Hepatocyte (in vitro differentiated cells): ENCODE results near the gene LHX1. TPM values are rescaled to one million over a fixed set of nuclear protein-coding genes. Genes with fewer than 3 reads are reported as not detected.

Experiments
- DNase-seq: peaks from one replicate; pipeline ENCODE4 v3.0.0-alpha.2; 2016; ENCODE audit warnings: low spot score
- H2AFZ ChIP-seq: fragments of 200-600 bp; sonication (generic); 2 replicates; pipeline ENCODE4 v1.6.0; 2016; ENCODE audit warnings: antibody characterized with exemption, mild to moderate bottlenecking
- H3K27ac ChIP-seq: fragments of 200-600 bp; sonication (generic); 2 replicates; pipeline ENCODE4 v1.5.1; 2016; ENCODE audit warnings: mild to moderate bottlenecking
- H3K27me3 ChIP-seq: fragments of 200-600 bp; sonication (generic); 2 replicates; pipeline ENCODE4 v1.6.1; 2016
- H3K36me3 ChIP-seq: fragments of 200-600 bp; sonication (generic); replicated peaks from 2 replicates; pipeline ENCODE4 v1.5.1; 2016; ENCODE audit warnings: low read depth; ENCODE audit not compliant: insufficient read depth
- H3K4me1 ChIP-seq: fragments of 200-600 bp; sonication (generic); 2 replicates; pipeline ENCODE4 v1.5.1; 2016; ENCODE audit warnings: mild to moderate bottlenecking, moderate library complexity; ENCODE audit not compliant: insufficient read depth
- H3K4me2 ChIP-seq: fragments of 200-600 bp; sonication (generic); 2 replicates; pipeline ENCODE4 v1.6.0; 2016
- H3K4me3 ChIP-seq: fragments of 200-600 bp; sonication (generic); 2 replicates; pipeline ENCODE4 v1.5.1; 2016; ENCODE audit warnings: mild to moderate bottlenecking
- H3K79me2 ChIP-seq: fragments of 200-600 bp; sonication (generic); 2 replicates; pipeline ENCODE4 v1.6.0; 2017; ENCODE audit warnings: mild to moderate bottlenecking
- H3K9me2 ChIP-seq: fragments of 200-600 bp; sonication (generic); replicated peaks from 2 replicates; pipeline ENCODE4 v1.6.0; 2017; ENCODE audit warnings: mild to moderate bottlenecking; ENCODE audit not compliant: insufficient read depth
- H3K9me3 ChIP-seq: fragments of 200-600 bp; sonication (generic); 2 replicates; pipeline ENCODE4 v1.5.1; 2016; ENCODE audit warnings: low read depth, mild to moderate bottlenecking
- H4K20me1 ChIP-seq: fragments of 200-600 bp; sonication (generic); 2 replicates; pipeline ENCODE4 v1.6.0; 2016; ENCODE audit warnings: mild to moderate bottlenecking; ENCODE audit not compliant: insufficient read depth, poor library complexity, severe bottlenecking
- EZH2 ChIP-seq: fragments of 200-600 bp; sonication (generic); IDR thresholded peaks from 2 replicates; pipeline ENCODE4 v1.6.1; 2016; ENCODE audit warnings: antibody characterized with exemption, mild to moderate bottlenecking, borderline replicate concordance
- EZH2phosphoT487 ChIP-seq: fragments of 200-600 bp; sonication (generic); IDR thresholded peaks from one replicate; pipeline ENCODE4 v1.6.1; 2018; ENCODE audit warnings: antibody characterized with exemption, mild to moderate bottlenecking, low read depth, moderate library complexity; ENCODE audit not compliant: unreplicated experiment, severe bottlenecking
- WGBS: methylation state at CpG from one replicate; pipeline ENCODE4 v1.1.6; 2016; ENCODE audit warnings: low lambda C conversion rate; ENCODE audit errors: missing lambda C conversion rate; 5-methylcytosine and 5-hydroxymethylcytosine counted together
- polyA plus RNA-seq: library from polyadenylated mRNA; unstranded; fragments of >200 nt; fragmentation: Nextera tagmentation; extraction: Ambion mirVana; gene quantifications from 2 replicates; pipeline ENCODE4 v1.2.1, GENCODE V29; 2016
- total RNA-seq: library from RNA; depleted of rRNA; stranded (reverse); fragments of >200 nt; gene quantifications from 2 replicates; pipeline ENCODE4 v1.2.3, GENCODE V29; 2014
- TF ChIP-seq, protein P1 (sequence below): fragments of 200-600 bp; sonication (generic); IDR thresholded peaks from 2 replicates; pipeline ENCODE4 v1.5.1; 2016; ENCODE audit warnings: antibody characterized with exemption, mild to moderate bottlenecking; ENCODE audit not compliant: poor library complexity

Gene LHX1
- total and polyA plus RNA-seq, 2 experiments from 2014 or later: 0.35 TPM; not detected in 1

DNA sequence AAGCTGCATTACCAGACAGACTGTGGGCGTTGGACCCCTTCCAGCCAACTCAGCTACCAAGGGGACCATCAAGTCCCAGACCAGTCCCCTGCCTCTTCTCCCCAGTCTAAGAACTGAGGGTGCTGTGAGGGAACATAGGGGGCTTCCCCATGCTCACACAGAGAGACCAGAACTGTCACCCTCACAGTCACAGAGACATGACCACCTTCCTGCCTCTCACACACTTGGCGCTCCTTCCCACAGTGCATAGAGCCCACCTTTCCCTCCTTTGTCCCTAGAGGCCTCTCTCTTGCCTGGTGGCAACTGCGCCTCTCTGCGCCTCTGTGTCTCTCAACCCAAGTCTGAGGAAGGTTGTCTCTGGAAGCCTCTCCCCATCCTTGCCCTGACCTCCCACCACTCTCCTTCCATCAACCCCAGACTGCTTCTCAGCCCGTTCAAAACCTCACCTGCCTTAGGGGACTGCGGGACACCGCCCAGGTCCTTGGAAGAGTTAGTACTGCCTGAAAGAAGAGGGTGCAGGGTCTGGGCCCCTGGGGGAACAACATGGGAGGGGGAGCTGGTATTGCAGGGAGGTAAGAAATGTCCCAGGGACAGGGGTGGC is 6.1 kb upstream of the LHX1 start:
- Histone ChIP-seq H3K4me3 (no peak overlapping the region), H3K4me2 (no peak overlapping the region), H3K27ac (no peak overlapping the region), H3K4me1 (peaks cover 29% of the 10 kb centered on the region), H3K9me2 (no peaks in the 10 kb centered on the region), H3K9me3 (no peaks in the 10 kb centered on the region), H2AFZ (no peak overlapping the region), H4K20me1 (peaks cover 6% of the 10 kb centered on the region), H3K79me2 (no peaks in the 10 kb centered on the region), H3K36me3 (no peaks in the 10 kb centered on the region), H3K27me3 (peaks cover 93% of the 10 kb centered on the region)
- TF ChIP-seq, protein P1, sequence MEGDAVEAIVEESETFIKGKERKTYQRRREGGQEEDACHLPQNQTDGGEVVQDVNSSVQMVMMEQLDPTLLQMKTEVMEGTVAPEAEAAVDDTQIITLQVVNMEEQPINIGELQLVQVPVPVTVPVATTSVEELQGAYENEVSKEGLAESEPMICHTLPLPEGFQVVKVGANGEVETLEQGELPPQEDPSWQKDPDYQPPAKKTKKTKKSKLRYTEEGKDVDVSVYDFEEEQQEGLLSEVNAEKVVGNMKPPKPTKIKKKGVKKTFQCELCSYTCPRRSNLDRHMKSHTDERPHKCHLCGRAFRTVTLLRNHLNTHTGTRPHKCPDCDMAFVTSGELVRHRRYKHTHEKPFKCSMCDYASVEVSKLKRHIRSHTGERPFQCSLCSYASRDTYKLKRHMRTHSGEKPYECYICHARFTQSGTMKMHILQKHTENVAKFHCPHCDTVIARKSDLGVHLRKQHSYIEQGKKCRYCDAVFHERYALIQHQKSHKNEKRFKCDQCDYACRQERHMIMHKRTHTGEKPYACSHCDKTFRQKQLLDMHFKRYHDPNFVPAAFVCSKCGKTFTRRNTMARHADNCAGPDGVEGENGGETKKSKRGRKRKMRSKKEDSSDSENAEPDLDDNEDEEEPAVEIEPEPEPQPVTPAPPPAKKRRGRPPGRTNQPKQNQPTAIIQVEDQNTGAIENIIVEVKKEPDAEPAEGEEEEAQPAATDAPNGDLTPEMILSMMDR: no peak
- no peak for TF ChIP-seq EZH2phosphoT487
- no peak for TF ChIP-seq EZH2
- WGBS: 47% methylated on average over 7 of the region's 7 CpGs
- DNase-seq: no peak

DNA sequence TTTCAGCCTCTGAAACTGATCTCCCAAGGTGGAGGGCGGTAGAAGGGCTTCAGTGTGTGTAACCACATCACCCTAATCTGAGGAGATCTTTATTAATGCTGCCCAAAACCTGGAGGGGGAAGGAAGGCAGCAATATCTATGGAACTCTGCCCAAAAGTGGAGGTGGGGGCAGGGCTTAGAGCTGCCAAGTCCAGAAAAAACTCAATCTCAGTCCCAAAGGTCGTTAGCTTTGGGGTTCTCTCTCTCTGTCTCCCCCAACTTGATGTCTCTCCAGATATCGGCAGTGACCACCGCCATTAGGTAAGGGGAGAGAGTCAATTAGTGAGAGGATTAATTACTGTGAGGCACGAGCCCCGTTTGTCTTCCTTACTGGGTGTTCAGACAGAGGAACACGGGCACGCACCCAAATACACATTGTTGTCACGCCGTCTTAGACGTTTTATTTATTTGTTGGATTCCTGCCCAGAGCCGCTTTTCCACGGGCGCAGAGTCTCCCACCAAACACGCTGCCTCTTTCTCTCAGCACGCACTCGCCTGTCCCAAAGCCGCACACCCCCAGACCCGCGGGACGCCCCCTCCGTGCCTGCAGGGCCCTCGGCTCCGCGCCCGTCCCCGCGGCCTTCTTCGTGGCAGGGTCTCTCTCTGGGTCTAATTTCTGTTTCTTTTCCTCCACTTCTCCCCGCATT is 5.4 kb upstream of the LHX1 start:
- Histone ChIP-seq H3K9me2 (no peaks in the 10 kb centered on the region), H3K4me3 (no peak overlapping the region), H3K79me2 (no peaks in the 10 kb centered on the region), H4K20me1 (peaks cover 6% of the 10 kb centered on the region), H2AFZ (no peak overlapping the region), H3K9me3 (no peaks in the 10 kb centered on the region), H3K36me3 (no peaks in the 10 kb centered on the region), H3K4me1 (peaks cover 34% of the 10 kb centered on the region), H3K4me2 (peak overlapping the region; percentile 72), H3K27me3 (peaks cover 98% of the 10 kb centered on the region), H3K27ac (no peak overlapping the region)
- no peak for DNase-seq
- TF ChIP-seq EZH2: peak; percentile 63
- peak; percentile 71 for TF ChIP-seq EZH2phosphoT487
- TF ChIP-seq, protein P1: no peak
- 21% methylated on average over 29 of the region's 30 CpGs for WGBS

DNA sequence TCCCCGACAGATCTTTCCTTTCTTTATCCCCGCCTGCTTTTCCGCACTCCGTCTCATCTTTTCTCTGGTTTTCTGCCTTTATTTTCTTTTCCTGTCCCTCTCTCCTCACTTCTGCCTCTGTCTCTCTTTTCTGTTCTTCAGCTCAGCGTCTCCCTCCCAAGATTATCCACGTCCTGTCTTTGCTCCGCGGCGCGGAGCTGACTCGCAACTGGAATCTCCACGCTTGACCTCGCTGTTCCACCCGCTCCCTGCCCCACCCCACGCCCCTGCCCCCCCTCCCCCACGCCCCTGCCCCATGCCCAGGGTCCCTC is 4.9 kb upstream of the LHX1 start:
- Histone ChIP-seq H3K4me3 (no peak overlapping the region), H3K9me2 (no peaks in the 10 kb centered on the region), H3K9me3 (no peaks in the 10 kb centered on the region), H2AFZ (no peak overlapping the region), H3K4me2 (peak overlapping the region; percentile 72), H3K36me3 (no peaks in the 10 kb centered on the region), H3K27ac (no peak overlapping the region), H3K79me2 (no peaks in the 10 kb centered on the region), H3K4me1 (peaks cover 38% of the 10 kb centered on the region), H3K27me3 (peaks cover 98% of the 10 kb centered on the region), H4K20me1 (peaks cover 6% of the 10 kb centered on the region)
- WGBS: 13% methylated on average over 11 of the region's 16 CpGs
- no peak for DNase-seq
- TF ChIP-seq EZH2 (no peak), EZH2phosphoT487 (peak; percentile 9)
- TF ChIP-seq, protein P1: no peak
